ENCODE results near the gene DYNC2H1. TPM values are rescaled to one million over a fixed set of nuclear protein-coding genes. Genes with fewer than 3 reads are reported as not detected.

DYNC2H1 gene
- total and polyA plus RNA-seq, 10 donors = 3.1 to 18.3 (median 10.6) TPM

DNA sequence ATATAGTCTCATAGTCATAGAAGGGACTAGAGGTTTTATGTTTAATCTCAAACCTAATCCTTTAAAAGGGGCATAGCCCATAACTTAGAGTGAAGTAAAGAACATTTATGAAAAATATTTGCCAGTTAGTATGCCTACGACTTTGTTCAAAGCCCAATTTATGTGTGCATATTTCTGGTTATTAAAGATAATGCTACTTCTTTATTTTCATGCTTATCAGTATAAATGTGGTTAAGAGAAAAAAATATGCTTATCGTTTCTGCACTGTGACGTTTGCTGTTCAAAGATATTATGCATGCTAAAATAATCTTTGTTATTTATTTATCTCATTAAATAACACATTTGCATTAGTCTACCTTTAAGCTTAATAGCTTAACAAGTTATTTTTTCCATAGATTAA lies 343.9 kb downstream of the DYNC2H1 start:
- no peaks in the 10 kb centered on the region for H3K9me3 ChIP-seq
- no peak for DNase-seq
- no peaks in the 10 kb centered on the region for H3K36me3 ChIP-seq
- H3K4me3 ChIP-seq = no peak overlapping the region
- TF ChIP-seq POLR2AphosphoS5 (IDR thresholded peaks at IDR 0.05) = no peak
- no peaks in the 10 kb centered on the region for H3K4me1 ChIP-seq
- 54 to 83% (median 67%) methylated on average over 3 of the region's 3 CpGs for WGBS, 5 donors
- intact Hi-C loops (cut with DNase I; ENCODE audit: low total_unique reads) = no loop called here
- no peaks in the 10 kb centered on the region for H3K27me3 ChIP-seq (replicated peaks in 1 of 7)
- H3K27ac ChIP-seq = no peak overlapping the region

DNA sequence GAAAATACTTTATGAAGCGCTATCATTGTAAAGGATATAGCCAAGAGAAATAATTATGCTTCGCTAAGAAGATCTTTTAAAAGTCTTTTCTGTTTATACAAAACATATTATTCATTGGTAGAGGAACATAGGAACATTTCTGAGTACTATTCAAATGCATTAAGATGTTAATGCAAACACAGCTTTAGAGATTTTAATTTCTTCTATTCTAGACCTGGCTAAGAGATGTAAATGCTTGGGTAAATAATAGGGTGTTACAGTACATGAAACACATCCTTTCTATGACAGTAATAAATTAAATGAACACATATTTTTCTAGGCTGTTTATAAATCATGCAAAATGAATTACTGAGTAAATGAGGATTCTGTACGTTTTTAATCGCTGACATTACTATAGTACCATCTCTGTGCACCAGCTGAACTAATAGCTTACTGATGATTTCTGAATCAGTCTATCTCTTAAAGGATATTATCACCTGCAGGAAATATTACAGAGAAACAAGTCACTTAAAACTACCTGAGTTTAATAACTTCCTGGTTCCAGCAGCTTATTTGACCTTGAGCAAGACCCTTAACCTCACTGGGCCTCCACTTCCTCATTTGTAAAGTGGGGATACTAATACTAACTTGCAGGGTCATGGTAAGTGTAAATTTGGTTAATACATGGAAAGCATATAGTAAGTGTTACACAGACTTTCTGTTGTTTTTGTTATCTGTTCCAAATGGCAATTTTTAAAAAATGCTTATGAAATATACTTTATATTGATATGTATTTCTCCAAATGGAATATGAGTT lies 344.9 kb downstream of the DYNC2H1 start:
- no peak for DNase-seq
- H3K4me3 ChIP-seq = no peak overlapping the region
- H3K36me3 ChIP-seq = no peaks in the 10 kb centered on the region
- intact Hi-C loops (cut with DNase I; ENCODE audit: low total_unique reads) = no loop called here
- no peaks in the 10 kb centered on the region for H3K27me3 ChIP-seq (replicated peaks in 1 of 7)
- no peaks in the 10 kb centered on the region for H3K9me3 ChIP-seq
- no peak overlapping the region for H3K27ac ChIP-seq
- TF ChIP-seq POLR2AphosphoS5 (IDR thresholded peaks at IDR 0.05) (no peak), POLR2A (IDR thresholded peaks at IDR 0.05) (no peak)
- TF ChIP-seq, protein P1, sequence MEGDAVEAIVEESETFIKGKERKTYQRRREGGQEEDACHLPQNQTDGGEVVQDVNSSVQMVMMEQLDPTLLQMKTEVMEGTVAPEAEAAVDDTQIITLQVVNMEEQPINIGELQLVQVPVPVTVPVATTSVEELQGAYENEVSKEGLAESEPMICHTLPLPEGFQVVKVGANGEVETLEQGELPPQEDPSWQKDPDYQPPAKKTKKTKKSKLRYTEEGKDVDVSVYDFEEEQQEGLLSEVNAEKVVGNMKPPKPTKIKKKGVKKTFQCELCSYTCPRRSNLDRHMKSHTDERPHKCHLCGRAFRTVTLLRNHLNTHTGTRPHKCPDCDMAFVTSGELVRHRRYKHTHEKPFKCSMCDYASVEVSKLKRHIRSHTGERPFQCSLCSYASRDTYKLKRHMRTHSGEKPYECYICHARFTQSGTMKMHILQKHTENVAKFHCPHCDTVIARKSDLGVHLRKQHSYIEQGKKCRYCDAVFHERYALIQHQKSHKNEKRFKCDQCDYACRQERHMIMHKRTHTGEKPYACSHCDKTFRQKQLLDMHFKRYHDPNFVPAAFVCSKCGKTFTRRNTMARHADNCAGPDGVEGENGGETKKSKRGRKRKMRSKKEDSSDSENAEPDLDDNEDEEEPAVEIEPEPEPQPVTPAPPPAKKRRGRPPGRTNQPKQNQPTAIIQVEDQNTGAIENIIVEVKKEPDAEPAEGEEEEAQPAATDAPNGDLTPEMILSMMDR (IDR thresholded peaks at IDR 0.05 in 8 of 11, conservative IDR thresholded peaks at IDR 0.05 in 3 of 11) = no peak
- H3K4me1 ChIP-seq = no peaks in the 10 kb centered on the region
- WGBS, 5 donors = 73 to 98% (median 89%) methylated on average over 4 of the region's 4 CpGs

DNA sequence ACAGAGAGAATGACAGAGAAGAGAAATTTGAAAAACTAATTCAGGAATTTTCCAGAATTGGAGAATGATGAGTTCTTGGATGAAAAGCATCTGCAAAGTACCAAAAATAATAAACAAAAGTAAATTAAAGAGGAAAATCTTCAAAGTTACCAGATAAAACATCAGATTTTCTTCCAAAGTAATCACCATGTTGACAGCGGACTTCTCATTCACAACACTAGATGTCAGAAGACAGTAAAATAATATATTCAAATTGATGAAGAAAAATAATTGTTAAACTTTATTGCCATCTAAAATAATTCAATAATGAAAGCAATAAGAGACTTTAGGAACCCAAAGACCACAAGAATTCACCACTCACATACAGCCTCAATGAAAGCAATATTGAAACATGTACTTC lies 355.2 kb downstream of the DYNC2H1 start:
- Histone ChIP-seq H3K27ac (no peak overlapping the region), H3K4me3 (no peak overlapping the region), H3K27me3 (replicated peaks in 1 of 7) (no peaks in the 10 kb centered on the region), H3K36me3 (no peaks in the 10 kb centered on the region), H3K9me3 (no peaks in the 10 kb centered on the region), H3K4me1 (no peaks in the 10 kb centered on the region)
- TF ChIP-seq POLR2A (IDR thresholded peaks at IDR 0.05) (no peak), POLR2AphosphoS5 (IDR thresholded peaks at IDR 0.05) (no peak)
- TF ChIP-seq, protein P1 (IDR thresholded peaks at IDR 0.05 in 8 of 11, conservative IDR thresholded peaks at IDR 0.05 in 3 of 11) = no peak
- WGBS, 5 donors = 94 to 100% (median 98%) methylated on average over 1 of the region's 1 CpG
- no peak for DNase-seq
- intact Hi-C loops (cut with DNase I; ENCODE audit: low total_unique reads) = no loop called here

DNA sequence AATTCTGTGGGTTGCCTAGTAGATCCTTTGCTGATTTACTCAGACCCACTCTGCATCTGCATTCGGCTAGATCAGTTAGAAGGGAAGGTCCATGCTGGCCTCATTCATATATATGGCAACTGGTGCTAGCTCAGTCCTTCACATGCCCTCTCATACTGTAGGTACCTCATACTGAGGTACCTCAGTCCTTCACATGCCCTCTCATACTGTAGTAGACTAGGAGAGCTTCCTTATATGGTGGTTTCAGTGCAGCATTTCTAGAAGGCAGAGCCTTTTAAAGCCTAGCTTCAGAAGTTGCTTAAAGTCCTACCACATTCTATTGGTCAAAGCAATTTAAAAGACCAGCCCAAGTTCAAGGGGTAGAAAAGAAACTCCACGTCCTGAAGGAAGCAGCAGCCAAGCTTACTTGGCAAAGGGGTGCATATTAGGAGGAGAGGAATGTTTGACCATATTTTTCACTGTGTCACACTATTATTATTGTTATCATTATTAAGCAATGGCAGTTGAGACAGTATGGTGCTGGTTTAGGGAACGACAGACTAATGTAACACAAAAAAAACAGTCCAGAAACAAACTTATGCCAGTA lies 356.4 kb downstream of the DYNC2H1 start:
- Histone ChIP-seq H3K4me3 (no peak overlapping the region), H3K4me1 (no peaks in the 10 kb centered on the region), H3K9me3 (no peaks in the 10 kb centered on the region), H3K27me3 (replicated peaks in 1 of 7) (no peaks in the 10 kb centered on the region), H3K27ac (no peak overlapping the region), H3K36me3 (no peaks in the 10 kb centered on the region)
- intact Hi-C loops (cut with DNase I; ENCODE audit: low total_unique reads) = no loop called here
- TF ChIP-seq, protein P1 (IDR thresholded peaks at IDR 0.05 in 8 of 11, conservative IDR thresholded peaks at IDR 0.05 in 3 of 11) = no peak
- TF ChIP-seq POLR2A (IDR thresholded peaks at IDR 0.05) = no peak
- TF ChIP-seq POLR2AphosphoS5 (IDR thresholded peaks at IDR 0.05) = no peak
- DNase-seq = no peak
- 72 to 82% (median 81%) methylated on average over 3 of the region's 3 CpGs for WGBS, 5 donors

All from spleen (tissue), 11 donors.